T-cell (primary cell): ENCODE results near the gene RAB11A. TPM values are rescaled to one million over a fixed set of nuclear protein-coding genes. Genes with fewer than 3 reads are reported as not detected.
A peak's percentile ranks its signal among the peaks of the same experiment; 100 is the strongest.

Source experiments
- ATAC-seq, 4 experiments: fragments of 200-7000 bp in 3 of 4; fragments of 150-1000 bp in 1 of 4; cut with Tn5 transposase; replicated peaks in 1 of 4; 1 replicate in 3 of 4; 2 replicates in 1 of 4; pipeline ENCODE4 v1.10.0; 2021; ENCODE audit warnings: moderate library complexity in 3 of 4, mild to moderate bottlenecking in 2 of 4, moderate number of reproducible peaks in 1 of 4
- CTCF ChIA-PET, 2 donors: fragments of 300-600 bp; sonication (Branson Sonifier 250); formaldehyde crosslinking; loops; one replicate each; lab custom pipeline; 2022; ENCODE audit warnings: antibody characterized with exemption in 2 of 2; lab: Charles Lee
- POLR2A ChIA-PET, 2 donors: fragments of 300-600 bp; sonication (Branson Sonifier 250); formaldehyde crosslinking; loops; one replicate each; lab custom pipeline; 2022; ENCODE audit warnings: antibody characterized with exemption in 2 of 2; lab: Charles Lee
- DNase-seq, 35 experiments: peaks; one replicate each; pipeline versions ENCODE4 v3.0.0 to v3.0.0-alpha.2; 2013 to 2023
- H3K27ac ChIP-seq: one replicate; pipeline ENCODE4 v1.5.1; 2013; ENCODE audit warnings: low read length
- H3K27me3 ChIP-seq, 2 experiments: replicated peaks in 1 of 2; 1 replicate in 1 of 2; 2 replicates in 1 of 2; pipeline versions ENCODE4 v1.6.1 to v1.7.0; 2013; ENCODE audit warnings: low read length in 1 of 2, mixed read lengths in 1 of 2; ENCODE audit not compliant: control insufficient read depth in 2 of 2, insufficient read depth in 2 of 2; ENCODE audit errors: extremely low read depth in 1 of 2
- H3K36me3 ChIP-seq, 2 donors: 1 replicate in 1 of 2; 2 replicates in 1 of 2; pipeline versions ENCODE4 v1.6.1 to v1.7.0; 2013; ENCODE audit warnings: low read length in 1 of 2; ENCODE audit not compliant: control insufficient read depth in 2 of 2, insufficient read depth in 1 of 2; ENCODE audit errors: extremely low read depth in 1 of 2
- H3K4me1 ChIP-seq, 2 experiments: 1 replicate in 1 of 2; 2 replicates in 1 of 2; pipeline versions ENCODE4 v1.6.1 to v1.7.0; 2013; ENCODE audit warnings: low read length in 2 of 2, mixed read lengths in 1 of 2; ENCODE audit not compliant: insufficient read depth in 2 of 2, control insufficient read depth in 1 of 2; ENCODE audit errors: extremely low read depth in 1 of 2
- H3K4me3 ChIP-seq, 2 donors: 1 replicate in 1 of 2; 2 replicates in 1 of 2; pipeline versions ENCODE4 v1.5.1 to v1.7.0; 2013; ENCODE audit warnings: mild to moderate bottlenecking in 2 of 2, low read length in 1 of 2, moderate library complexity in 1 of 2; ENCODE audit not compliant: control insufficient read depth in 1 of 2; ENCODE audit errors: extremely low read depth in 1 of 2
- H3K9me3 ChIP-seq: 2 replicates; pipeline ENCODE4 v1.7.0; 2013
- H3K27ac Mint-ChIP-seq, 2 donors: one replicate each; pipeline ENCODE4 v1.8.0; 2020 to 2021; ENCODE audit warnings: mild to moderate bottlenecking in 2 of 2, mixed read lengths in 2 of 2
- H3K27me3 Mint-ChIP-seq, 2 donors: one replicate each; pipeline ENCODE4 v1.8.0; 2021 to 2022; ENCODE audit warnings: mixed read lengths in 2 of 2
- H3K36me3 Mint-ChIP-seq: one replicate; pipeline ENCODE4 v1.8.0; 2021; ENCODE audit warnings: mixed read lengths
- H3K4me1 Mint-ChIP-seq, 3 donors: one replicate each; pipeline ENCODE4 v1.8.0; 2020 to 2022; ENCODE audit warnings: mixed read lengths in 3 of 3, mild to moderate bottlenecking in 1 of 3
- H3K4me3 Mint-ChIP-seq, 3 donors: one replicate each; pipeline ENCODE4 v1.8.0; 2020 to 2022; ENCODE audit warnings: mild to moderate bottlenecking in 3 of 3, mixed read lengths in 3 of 3, moderate library complexity in 3 of 3
- H3K9me3 Mint-ChIP-seq, 3 donors: one replicate each; pipeline ENCODE4 v1.8.0; 2020 to 2022; ENCODE audit warnings: mixed read lengths in 3 of 3
- WGBS: methylation state at CpG from one replicate; pipeline ENCODE4 v1.1.5; 2013; ENCODE audit warnings: missing lambda C conversion rate; ENCODE audit not compliant: insufficient coverage; 5-methylcytosine and 5-hydroxymethylcytosine counted together
- total RNA-seq, 35 experiments: library from RNA in 6 of 35; stranded (reverse) in 6 of 35; fragments of 120-200 nt in 1 of 35; gene quantifications; one replicate each; pipeline versions ENCODE4 v1.2.1 to v1.2.4 and lab custom pipeline; 2013 to 2026

Gene RAB11A
- total RNA-seq, 5 donors from 2014 or later (not counting 1 experiment from before 2014, with no cell fraction given), result 82.4 to 103 (median 97.5) TPM

DNA sequence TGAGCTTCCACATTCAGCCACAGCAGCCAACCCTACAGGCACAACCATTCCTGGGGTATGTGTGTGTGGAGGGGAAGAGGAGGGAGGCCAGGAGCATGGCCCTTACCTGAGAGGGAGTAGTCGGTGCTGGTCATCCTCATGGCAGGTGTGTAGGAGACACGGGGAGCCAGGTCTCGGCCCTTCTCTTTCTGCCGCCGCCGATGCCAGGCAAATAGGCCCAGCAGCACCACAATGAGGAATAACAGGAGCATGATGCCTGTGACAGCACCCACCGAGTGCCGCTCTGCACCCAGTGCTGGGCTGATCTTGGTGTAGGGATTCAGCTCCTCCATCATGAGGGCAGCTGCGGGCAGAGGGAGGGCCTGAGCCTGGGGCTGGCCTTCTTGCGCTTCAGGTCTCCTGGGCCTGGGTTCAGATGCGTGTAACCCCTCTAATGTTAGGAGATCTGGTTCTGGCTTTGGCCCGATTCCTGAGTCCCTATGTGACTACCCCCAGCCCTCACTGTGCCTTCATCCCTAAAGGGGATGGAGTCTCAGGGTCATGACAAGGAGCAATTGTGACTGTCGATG lies 44.4 kb downstream of the RAB11A start:
- no peak overlapping the region for H3K27ac Mint-ChIP-seq
- peaks cover 14% of the 10 kb centered on the region for H3K36me3 Mint-ChIP-seq
- Histone ChIP-seq H3K4me1 (peaks cover 0 to 6% of the 10 kb centered on the region in 2 experiments), H3K9me3 (no peaks in the 10 kb centered on the region), H3K4me3 (no peak overlapping the region), H3K27ac (no peak overlapping the region), H3K27me3 (no peaks in the 10 kb centered on the region), H3K36me3 (peaks cover 4 to 14% of the 10 kb centered on the region in 2 donors)
- POLR2A ChIA-PET, result no interaction called here
- 94% methylated on average over 4 of the region's 13 CpGs for WGBS
- CTCF ChIA-PET, result no interaction called here
- no peaks in the 10 kb centered on the region for H3K27me3 Mint-ChIP-seq
- H3K4me1 Mint-ChIP-seq, result peaks cover 5 to 25% (median 19%) of the 10 kb centered on the region in 3 donors
- ATAC-seq (no peak), DNase-seq (no peak)
- no peaks in the 10 kb centered on the region for H3K9me3 Mint-ChIP-seq
- no peak overlapping the region for H3K4me3 Mint-ChIP-seq

DNA sequence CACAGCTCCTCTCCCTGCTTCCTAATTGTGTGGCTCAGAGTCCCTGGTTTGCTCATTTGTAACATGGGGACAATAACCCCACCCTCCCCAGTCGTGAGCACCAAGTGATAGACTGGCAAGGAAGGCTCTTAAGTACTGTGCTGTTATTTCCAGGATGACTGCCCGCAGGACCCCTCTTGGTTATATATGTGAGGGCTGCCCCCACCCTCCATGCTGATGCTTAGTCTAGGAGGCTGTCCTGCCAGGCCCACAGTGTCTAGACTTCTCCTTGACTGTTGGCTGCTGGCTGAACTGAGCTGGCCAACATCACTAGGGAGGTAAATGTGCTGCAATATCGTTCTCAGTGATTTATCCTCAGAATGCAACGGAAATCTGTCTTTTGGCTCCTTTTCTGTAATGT lies 45.1 kb downstream of the RAB11A start:
- DNase-seq, result no peak
- ChIA-PET POLR2A (no interaction called here), CTCF (no interaction called here)
- H3K4me1 Mint-ChIP-seq, result peaks cover 5 to 25% (median 19%) of the 10 kb centered on the region in 3 donors
- peaks cover 14% of the 10 kb centered on the region for H3K36me3 Mint-ChIP-seq
- no peaks in the 10 kb centered on the region for H3K27me3 Mint-ChIP-seq
- Histone ChIP-seq H3K27me3 (no peaks in the 10 kb centered on the region), H3K27ac (no peak overlapping the region), H3K36me3 (peaks cover 4 to 14% of the 10 kb centered on the region in 2 donors), H3K9me3 (no peaks in the 10 kb centered on the region), H3K4me1 (peaks cover 0 to 6% of the 10 kb centered on the region in 2 experiments), H3K4me3 (no peak overlapping the region)
- no peak overlapping the region for H3K4me3 Mint-ChIP-seq
- H3K27ac Mint-ChIP-seq, result no peak overlapping the region
- no peak for ATAC-seq
- no peaks in the 10 kb centered on the region for H3K9me3 Mint-ChIP-seq
- no CpG with 5 or more reads among the region's 4 CpGs for WGBS

DNA sequence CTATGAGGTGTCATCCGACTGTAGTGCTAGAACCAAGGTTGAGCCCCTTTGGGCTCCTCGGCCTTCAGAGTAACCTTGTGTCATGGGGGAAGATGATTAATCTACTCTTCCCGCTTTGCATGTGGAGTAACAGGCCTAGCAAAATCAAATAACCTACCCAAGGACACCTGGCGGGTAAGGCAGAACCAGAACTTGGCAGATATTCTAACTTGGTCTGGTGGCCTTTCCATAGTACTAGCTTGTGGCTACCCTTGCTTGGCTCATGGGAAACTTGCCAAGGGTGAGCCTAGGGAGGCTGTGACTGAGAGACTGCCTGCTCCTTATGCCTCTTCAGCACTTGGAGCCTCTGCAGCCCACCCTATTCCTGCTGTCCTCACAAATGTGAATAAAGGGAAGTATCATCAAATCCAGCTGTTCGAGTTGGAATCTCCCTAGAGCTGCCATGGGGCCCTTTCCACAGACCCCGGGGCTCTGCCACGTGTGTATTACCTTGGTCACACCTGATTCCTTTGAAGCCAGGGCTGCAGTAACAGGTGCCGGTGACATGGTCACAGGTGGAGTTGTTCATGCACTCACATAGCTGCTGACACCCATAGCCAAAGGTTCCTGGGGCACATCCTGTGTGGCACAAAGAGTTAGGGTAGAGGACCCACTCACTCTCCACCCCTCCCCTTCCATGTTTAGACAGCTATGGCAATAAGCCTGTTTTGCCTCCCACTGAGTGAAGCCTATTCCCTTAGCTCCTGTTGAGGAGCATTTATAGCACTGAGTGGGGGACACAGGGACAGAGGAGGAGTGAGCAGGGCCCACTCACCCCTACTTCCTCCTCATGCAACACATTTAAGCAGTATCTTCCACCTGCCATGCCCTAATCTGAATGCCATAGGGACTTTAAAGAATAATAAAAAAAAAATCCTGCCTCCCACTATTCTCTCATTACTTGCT lies 46.0 kb downstream of the RAB11A start:
- H3K36me3 Mint-ChIP-seq, result peaks cover 11% of the 10 kb centered on the region
- H3K36me3 ChIP-seq, result peaks cover 4 to 12% of the 10 kb centered on the region in 2 donors
- ChIA-PET POLR2A (no interaction called here), CTCF (no interaction called here)
- peaks cover 5 to 25% (median 19%) of the 10 kb centered on the region in 3 donors for H3K4me1 Mint-ChIP-seq
- H3K27ac Mint-ChIP-seq, result no peak overlapping the region
- WGBS, result 88% methylated on average over 4 of the region's 8 CpGs
- H3K4me1 ChIP-seq, result peaks cover 0 to 6% of the 10 kb centered on the region in 2 experiments
- no peaks in the 10 kb centered on the region for H3K9me3 Mint-ChIP-seq
- ATAC-seq, result no peak
- H3K27ac ChIP-seq, result no peak overlapping the region
- no peaks in the 10 kb centered on the region for H3K27me3 ChIP-seq
- H3K27me3 Mint-ChIP-seq, result no peaks in the 10 kb centered on the region
- no peak overlapping the region for H3K4me3 Mint-ChIP-seq
- no peak for DNase-seq
- no peaks in the 10 kb centered on the region for H3K9me3 ChIP-seq
- no peak overlapping the region for H3K4me3 ChIP-seq

DNA sequence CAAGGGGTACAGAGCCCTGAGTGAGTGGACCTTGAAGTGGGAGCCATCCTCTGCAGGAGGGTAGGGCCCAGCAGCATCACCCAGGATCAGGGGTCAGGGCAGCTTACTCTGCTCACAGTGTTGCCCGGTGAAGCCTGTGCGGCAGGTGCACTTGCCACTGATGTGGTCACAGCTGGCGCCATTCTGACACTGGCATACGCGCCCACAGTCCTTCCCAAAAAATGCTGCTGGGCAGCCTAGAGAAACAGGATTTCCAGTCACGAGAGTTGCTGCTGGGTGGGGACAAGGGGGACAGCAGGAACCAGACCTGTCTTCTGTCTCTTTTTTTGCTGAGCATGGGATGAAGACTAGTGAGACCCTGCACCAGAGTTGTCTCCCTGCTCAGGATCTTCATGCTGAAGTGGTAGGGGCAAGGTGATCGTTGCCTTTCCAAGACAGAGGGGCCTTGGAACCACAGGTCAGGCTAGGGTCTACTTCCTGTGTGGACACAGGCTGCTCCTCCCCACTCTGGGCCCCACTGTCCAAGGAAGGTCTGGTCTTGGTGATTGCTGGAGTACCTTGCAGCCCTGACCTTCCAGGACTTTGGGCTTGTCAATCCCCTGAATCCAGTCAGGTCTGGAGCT lies 46.9 kb downstream of the RAB11A start:
- H3K36me3 Mint-ChIP-seq, result peaks cover 9% of the 10 kb centered on the region
- no peak overlapping the region for H3K4me3 Mint-ChIP-seq
- Histone ChIP-seq H3K4me3 (no peak overlapping the region), H3K27me3 (no peaks in the 10 kb centered on the region), H3K4me1 (peaks cover 0 to 6% of the 10 kb centered on the region in 2 experiments), H3K36me3 (peaks cover 4 to 5% of the 10 kb centered on the region in 2 donors), H3K27ac (no peak overlapping the region), H3K9me3 (no peaks in the 10 kb centered on the region)
- no peaks in the 10 kb centered on the region for H3K9me3 Mint-ChIP-seq
- WGBS, result 86% methylated on average over 7 of the region's 7 CpGs
- DNase-seq (no peak), ATAC-seq (no peak)
- H3K4me1 Mint-ChIP-seq, result peaks cover 5 to 25% (median 19%) of the 10 kb centered on the region in 3 donors
- H3K27me3 Mint-ChIP-seq, result no peaks in the 10 kb centered on the region
- H3K27ac Mint-ChIP-seq, result no peak overlapping the region
- POLR2A ChIA-PET, result interaction anchor here in 1 of 2 donors (0.6 kb wide), 1 partner anchor 31 kb away, joined by 3 read pairs; no protein-coding TSS in a partner anchor
- CTCF ChIA-PET, result no interaction called here

DNA sequence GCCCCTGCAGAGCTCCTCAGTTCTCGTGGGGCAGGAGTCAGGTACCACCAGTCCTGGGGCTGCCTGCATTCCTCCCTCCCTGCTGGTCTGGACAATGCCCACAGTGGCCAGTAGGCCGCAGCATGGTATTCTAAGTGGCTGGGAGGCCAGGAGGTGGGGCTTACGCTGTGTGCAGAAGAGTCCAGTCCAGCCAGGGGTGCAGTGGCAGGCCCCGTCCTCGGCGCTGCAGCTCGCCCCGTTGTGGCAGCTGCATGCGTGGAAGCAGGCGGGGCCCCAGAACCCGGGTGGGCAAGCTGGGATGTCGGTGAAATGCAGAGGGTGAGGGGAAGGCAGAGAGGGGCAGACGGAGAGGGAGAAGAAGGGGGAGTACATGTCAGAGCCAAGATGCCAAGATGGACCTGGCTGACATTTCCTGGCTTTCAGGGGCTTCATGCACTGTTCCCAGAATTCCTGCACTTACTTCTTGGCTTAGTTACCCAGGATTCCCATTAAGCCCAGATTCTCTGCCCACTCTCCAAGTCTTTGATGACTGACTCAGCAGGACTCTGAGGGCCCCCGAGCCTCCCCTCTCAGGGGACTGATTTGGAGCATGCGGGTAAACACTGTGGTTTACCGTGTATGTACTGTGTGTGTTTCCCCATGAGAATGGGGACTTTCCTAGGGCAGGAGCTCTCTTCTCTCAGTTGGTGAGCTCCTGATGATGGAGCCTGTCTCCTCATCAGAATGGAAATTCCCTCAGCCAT lies 47.5 kb downstream of the RAB11A start:
- Histone ChIP-seq H3K36me3 (peaks cover 4% of the 10 kb centered on the region in 2 donors), H3K9me3 (no peaks in the 10 kb centered on the region), H3K27me3 (no peaks in the 10 kb centered on the region), H3K4me1 (peaks cover 0 to 6% of the 10 kb centered on the region in 2 experiments), H3K27ac (no peak overlapping the region), H3K4me3 (no peak overlapping the region)
- Mint-ChIP-seq H3K9me3 (no peaks in the 10 kb centered on the region), H3K27ac (peak overlapping the region in 1 of 2 donors; percentile 31), H3K36me3 (peaks cover 6% of the 10 kb centered on the region), H3K4me1 (peaks cover 5 to 25% (median 19%) of the 10 kb centered on the region in 3 donors), H3K4me3 (no peak overlapping the region), H3K27me3 (no peaks in the 10 kb centered on the region)
- WGBS, result 91% methylated on average over 10 of the region's 16 CpGs
- peak; percentile 9 to 93 (median 46) for ATAC-seq
- POLR2A ChIA-PET, result interaction anchor here in 1 of 2 donors (0.6 kb wide), 2 partner anchors 26 to 31 kb away, joined by 3 read pairs; no protein-coding TSS in a partner anchor
- peak in 2 of 35 experiments; percentile 3 to 57 for DNase-seq
- CTCF ChIA-PET, result no interaction called here
